ENCODE results near the gene PLP2. TPM values are rescaled to one million over a fixed set of nuclear protein-coding genes. Genes with fewer than 3 reads are reported as not detected.
A peak's percentile ranks its signal among the peaks of the same experiment; 100 is the strongest.

PLP2 gene
- total RNA-seq, 1 donor from 2014 or later: 100 TPM

GRCh38 chrX:49190821-49191573 is 19.3 kb downstream of the PLP2 start:
- H3K9me3 Mint-ChIP-seq (ENCODE audit: unreplicated experiment): peaks cover 5% of the 10 kb centered on the region
- peak overlapping the region; percentile 80 for H3K4me3 Mint-ChIP-seq (ENCODE audit: unreplicated experiment)
- peak overlapping the region; percentile 93 for H3K27ac Mint-ChIP-seq (ENCODE audit: unreplicated experiment)
- peaks cover 8% of the 10 kb centered on the region for H3K4me1 Mint-ChIP-seq (ENCODE audit: unreplicated experiment)
- peak; percentile 95 for DNase-seq (ENCODE audit: extremely low spot score, unreplicated experiment)
- no peaks in the 10 kb centered on the region for H3K27me3 Mint-ChIP-seq (ENCODE audit: unreplicated experiment)
- TF ChIP-seq CTCF (IDR thresholded peaks at IDR 0.05): no peak
- no peaks in the 10 kb centered on the region for H3K36me3 Mint-ChIP-seq (ENCODE audit: unreplicated experiment)

- H3K27me3 Mint-ChIP-seq (ENCODE audit: unreplicated experiment): no peaks in the 10 kb centered on the region
- no peaks in the 10 kb centered on the region for H3K36me3 Mint-ChIP-seq (ENCODE audit: unreplicated experiment)
- no peak for DNase-seq (ENCODE audit: extremely low spot score, unreplicated experiment)
- peaks cover 5% of the 10 kb centered on the region for H3K9me3 Mint-ChIP-seq (ENCODE audit: unreplicated experiment)
- no peak for TF ChIP-seq CTCF (IDR thresholded peaks at IDR 0.05)
- peak overlapping the region; percentile 72 for H3K4me3 Mint-ChIP-seq (ENCODE audit: unreplicated experiment)
- peak overlapping the region; percentile 29 for H3K27ac Mint-ChIP-seq (ENCODE audit: unreplicated experiment)
- peaks cover 8% of the 10 kb centered on the region for H3K4me1 Mint-ChIP-seq (ENCODE audit: unreplicated experiment)
Observed at GRCh38 chrX:49191574-49192011, 19.9 kb downstream of the PLP2 start.

- Mint-ChIP-seq H3K9me3 (ENCODE audit: unreplicated experiment) (peaks cover 5% of the 10 kb centered on the region), H3K27me3 (ENCODE audit: unreplicated experiment) (no peaks in the 10 kb centered on the region), H3K27ac (ENCODE audit: unreplicated experiment) (no peak overlapping the region), H3K4me1 (ENCODE audit: unreplicated experiment) (peaks cover 8% of the 10 kb centered on the region), H3K36me3 (ENCODE audit: unreplicated experiment) (no peaks in the 10 kb centered on the region), H3K4me3 (ENCODE audit: unreplicated experiment) (peak overlapping the region; percentile 48)
- no peak for DNase-seq (ENCODE audit: extremely low spot score, unreplicated experiment)
- peak; percentile 54 for TF ChIP-seq CTCF (IDR thresholded peaks at IDR 0.05)
Observed at GRCh38 chrX:49192722-49193328, 21.1 kb downstream of the PLP2 start.

- peaks cover 10% of the 10 kb centered on the region for H3K9me3 Mint-ChIP-seq (ENCODE audit: unreplicated experiment)
- no peaks in the 10 kb centered on the region for H3K36me3 Mint-ChIP-seq (ENCODE audit: unreplicated experiment)
- H3K4me1 Mint-ChIP-seq (ENCODE audit: unreplicated experiment): peaks cover 8% of the 10 kb centered on the region
- no peak overlapping the region for H3K4me3 Mint-ChIP-seq (ENCODE audit: unreplicated experiment)
- no peak for TF ChIP-seq CTCF (IDR thresholded peaks at IDR 0.05)
- no peak for DNase-seq (ENCODE audit: extremely low spot score, unreplicated experiment)
- H3K27ac Mint-ChIP-seq (ENCODE audit: unreplicated experiment): no peak overlapping the region
- H3K27me3 Mint-ChIP-seq (ENCODE audit: unreplicated experiment): no peaks in the 10 kb centered on the region
Observed at GRCh38 chrX:49193542-49193964, 21.9 kb downstream of the PLP2 start.

GRCh38 chrX:49197543-49198087 is 25.9 kb downstream of the PLP2 start:
- no peak overlapping the region for H3K27ac Mint-ChIP-seq (ENCODE audit: unreplicated experiment)
- peaks cover 7% of the 10 kb centered on the region for H3K4me1 Mint-ChIP-seq (ENCODE audit: unreplicated experiment)
- H3K27me3 Mint-ChIP-seq (ENCODE audit: unreplicated experiment): no peaks in the 10 kb centered on the region
- no peaks in the 10 kb centered on the region for H3K36me3 Mint-ChIP-seq (ENCODE audit: unreplicated experiment)
- DNase-seq (ENCODE audit: extremely low spot score, unreplicated experiment): peak; percentile 82
- no peak for TF ChIP-seq CTCF (IDR thresholded peaks at IDR 0.05)
- H3K4me3 Mint-ChIP-seq (ENCODE audit: unreplicated experiment): no peak overlapping the region
- H3K9me3 Mint-ChIP-seq (ENCODE audit: unreplicated experiment): peaks cover 10% of the 10 kb centered on the region
